Spleen (tissue), 11 donors: ENCODE results near the gene MAG. TPM values are rescaled to one million over a fixed set of nuclear protein-coding genes. Genes with fewer than 3 reads are reported as not detected.

ENCODE experiments used
- DNase-seq: peaks from one replicate; pipeline ENCODE4 v3.0.0-alpha.2; 2020
- H3K27ac ChIP-seq, 8 donors: fragments of 200-600 bp; sonication (generic) in 7 of 8; 1 replicate in 4 of 8; 2 replicates in 4 of 8; pipeline versions ENCODE4 v1.5.0 to v1.8.0; 2016 to 2021; ENCODE audit warnings: inconsistent platforms in 4 of 8, mild to moderate bottlenecking in 4 of 8, moderate library complexity in 1 of 8
- H3K27me3 ChIP-seq, 7 donors: fragments of 200-600 bp; sonication (generic) in 6 of 7; replicated peaks in 1 of 7; 1 replicate in 4 of 7; 2 replicates in 3 of 7; pipeline versions ENCODE4 v1.5.0 to v1.8.0; 2016 to 2021; ENCODE audit warnings: inconsistent platforms in 3 of 7, mild to moderate bottlenecking in 1 of 7
- H3K36me3 ChIP-seq, 6 donors: fragments of 200-600 bp; sonication (generic) in 5 of 6; 1 replicate in 4 of 6; 2 replicates in 2 of 6; pipeline versions ENCODE4 v1.5.0 to v1.8.0; 2016 to 2021; ENCODE audit warnings: inconsistent platforms in 2 of 6
- H3K4me1 ChIP-seq, 6 donors: fragments of 200-600 bp; sonication (generic) in 5 of 6; 1 replicate in 3 of 6; 2 replicates in 3 of 6; pipeline versions ENCODE4 v1.5.0 to v1.8.0; 2016 to 2021; ENCODE audit warnings: inconsistent platforms in 3 of 6
- H3K4me3 ChIP-seq, 8 donors: fragments of 200-600 bp; sonication (generic) in 7 of 8; 1 replicate in 4 of 8; 2 replicates in 4 of 8; pipeline versions ENCODE4 v1.5.0 to v1.8.0; 2016 to 2021; ENCODE audit warnings: inconsistent platforms in 4 of 8, mild to moderate bottlenecking in 4 of 8, moderate library complexity in 2 of 8
- H3K9me3 ChIP-seq, 8 donors: fragments of 200-600 bp; sonication (generic) in 7 of 8; 1 replicate in 4 of 8; 2 replicates in 4 of 8; pipeline versions ENCODE4 v1.5.0 to v1.8.0; 2016 to 2021; ENCODE audit warnings: inconsistent platforms in 4 of 8
- CTCF ChIP-seq, 11 experiments: fragments of 200-600 bp in 7 of 11; fragments of 450-650 bp in 4 of 11; sonication (generic) in 4 of 11; IDR thresholded peaks in 8 of 11; conservative IDR thresholded peaks in 3 of 11; 1 replicate in 7 of 11; 2 replicates in 4 of 11; pipeline versions ENCODE4 v1.4.0 to v1.8.0; 2016 to 2021; ENCODE audit warnings: antibody characterized with exemption in 11 of 11, inconsistent platforms in 4 of 11, mild to moderate bottlenecking in 1 of 11
- POLR2A ChIP-seq, 3 donors: fragments of 450-650 bp; IDR thresholded peaks; one replicate each; pipeline ENCODE4 v1.5.1; 2017; ENCODE audit warnings: antibody characterized with exemption in 3 of 3, mild to moderate bottlenecking in 1 of 3
- POLR2AphosphoS5 ChIP-seq, 3 donors: sonication (generic); formaldehyde crosslinking; IDR thresholded peaks; one replicate each; pipeline ENCODE4 v1.5.1; 2017; ENCODE audit warnings: antibody characterized with exemption in 3 of 3
- WGBS, 5 donors: extraction: QIAGEN DNeasy Blood & Tissue Kit in 3 of 5; methylation state at CpG; one replicate each; pipeline versions ENCODE4 v1.1.5 to v1.1.7; 2013 to 2018; 5-methylcytosine and 5-hydroxymethylcytosine counted together
- intact Hi-C: fragments of 100-400 bp; cut with DNase I; formaldehyde crosslinking; loops from one replicate; pipeline ENCODE4 v1.15.0; 2023; ENCODE audit warnings: low total_unique reads
- polyA plus RNA-seq, 3 donors: library from polyadenylated mRNA; stranded (reverse); fragments of 200-250 nt; gene quantifications; one replicate each; pipeline ENCODE4 v1.2.1, GENCODE V29; 2013
- total RNA-seq, 7 donors: library from RNA; depleted of rRNA in 3 of 7; stranded (reverse); fragments of >200 nt in 3 of 7; fragmentation: NEBNext Ultra II Directional in 4 of 7; extraction: Animal tissue kit (Norgen Biotek cat#: 25700) in 4 of 7; gene quantifications; one replicate each; pipeline versions ENCODE4 v1.1.0 to v1.2.1, GENCODE V29; 2016 to 2021
- donor health status: healthy with polysubstance abuse.
- donor health status: DM: no; HTN: no; CAD: no; lungs with moderate emphysema.
- donor health status: DM: no; HTN: no; CAD: no.
- donor health status: Bipolar disorder and iron deficiency.
- donor health status: healthy.
- donor health status: DM: no; HTN: no; CAD: no.
- donor health status: DM: yes; HTN: yes; CAD: no.

The MAG gene
- total and polyA plus RNA-seq, 10 donors = 0.07 to 55.2 (median 0.38) TPM; not detected in 2

- DNase-seq = peak; percentile 76
- Histone ChIP-seq H3K36me3 (peaks cover 0 to 50% (median 15%) of the 10 kb centered on the region in 6 donors), H3K27ac (peak overlapping the region; percentile 93 to 97 (median 94)), H3K27me3 (no peaks in the 10 kb centered on the region), H3K9me3 (no peaks in the 10 kb centered on the region), H3K4me3 (peak overlapping the region; percentile 64 to 90 (median 72)), H3K4me1 (peaks cover 24 to 65% (median 57%) of the 10 kb centered on the region in 6 donors)
- 41 to 77% (median 55%) methylated on average over 14 to 39 of the region's 39 CpGs for WGBS, 5 donors
- intact Hi-C loops = loop anchor here (5.0 kb wide), 1 partner anchor 114 kb away; the partner anchor contains the start of gene FXYD5
- TF ChIP-seq POLR2A (IDR thresholded peaks at IDR 0.05) = no peak
- TF ChIP-seq POLR2AphosphoS5 (IDR thresholded peaks at IDR 0.05) = peak in 2 of 3 donors; percentile 4 to 54
Observed at GRCh38 chr19:35266520-35267352, 25.2 kb upstream of the MAG start.

- Histone ChIP-seq H3K9me3 (no peaks in the 10 kb centered on the region), H3K27me3 (no peaks in the 10 kb centered on the region), H3K4me3 (peak overlapping the region; percentile 64 to 90 (median 72)), H3K27ac (peak overlapping the region; percentile 93 to 97 (median 94)), H3K4me1 (peaks cover 30 to 67% (median 62%) of the 10 kb centered on the region in 6 donors), H3K36me3 (peaks cover 0 to 51% (median 19%) of the 10 kb centered on the region in 6 donors)
- WGBS, 5 donors = 0 to 1% (median 0%) methylated on average over 14 to 40 of the region's 40 CpGs
- intact Hi-C loops = loop anchor here (5.0 kb wide), 1 partner anchor 115 kb away; the partner anchor contains the start of gene FXYD5
- peak; percentile 93 for DNase-seq
- no peak for TF ChIP-seq POLR2A (IDR thresholded peaks at IDR 0.05)
- TF ChIP-seq POLR2AphosphoS5 (IDR thresholded peaks at IDR 0.05) = peak in 1 of 3 donors; percentile 73
Observed at GRCh38 chr19:35267353-35267817, 24.6 kb upstream of the MAG start.

- Histone ChIP-seq H3K36me3 (peaks cover 0 to 52% (median 20%) of the 10 kb centered on the region in 6 donors), H3K4me1 (peaks cover 32 to 73% (median 68%) of the 10 kb centered on the region in 6 donors), H3K9me3 (no peaks in the 10 kb centered on the region), H3K27me3 (no peaks in the 10 kb centered on the region), H3K27ac (peak overlapping the region; percentile 93 to 97 (median 94)), H3K4me3 (peak overlapping the region; percentile 64 to 90 (median 72))
- peak; percentile 81 to 87 (median 84) for TF ChIP-seq POLR2AphosphoS5 (IDR thresholded peaks at IDR 0.05)
- TF ChIP-seq CTCF (IDR thresholded peaks at IDR 0.05 in 8 of 11, conservative IDR thresholded peaks at IDR 0.05 in 3 of 11) = no peak
- TF ChIP-seq POLR2A (IDR thresholded peaks at IDR 0.05) = no peak
- intact Hi-C loops = loop anchor here (5.0 kb wide), 1 partner anchor 116 kb away; the partner anchor contains the start of gene FXYD5
- WGBS, 5 donors = 0 to 2% (median 1%) methylated on average over 48 to 100 of the region's 100 CpGs
- peak; percentile 95 for DNase-seq
Observed at GRCh38 chr19:35267818-35268535, 24.0 kb upstream of the MAG start.

GRCh38 chr19:35268536-35269437 lies 23.2 kb upstream of the MAG start, which contains the start of gene USF2:
USF2 (plus strand) TSS chr19:35268962; CDS start chr19:35269102, 140 bp downstream.
- peak within 1 kb of the TSS; percentile 64 to 90 (median 72) for H3K4me3 ChIP-seq
- peaks cover 0 to 60% (median 27%) of the 10 kb centered on the region in 6 donors for H3K36me3 ChIP-seq
- TF ChIP-seq POLR2AphosphoS5 (IDR thresholded peaks at IDR 0.05) (peak; percentile 40 to 62 (median 59)), CTCF (IDR thresholded peaks at IDR 0.05 in 8 of 11, conservative IDR thresholded peaks at IDR 0.05 in 3 of 11) (no peak), POLR2A (IDR thresholded peaks at IDR 0.05) (no peak)
- WGBS, 5 donors = 0 to 2% (median 1%) methylated on average over 44 to 121 of the region's 126 CpGs
- peak within 1 kb of the TSS; percentile 93 to 97 (median 94) for H3K27ac ChIP-seq
- H3K9me3 ChIP-seq = no peaks in the 10 kb centered on the region
- H3K27me3 ChIP-seq = no peaks in the 10 kb centered on the region
- DNase-seq = peak; percentile 94
- intact Hi-C loops = loop anchor here (5.0 kb wide), 1 partner anchor 116 kb away; the partner anchor contains the start of gene FXYD5
- peaks cover 32 to 81% (median 73%) of the 10 kb centered on the region in 6 donors for H3K4me1 ChIP-seq
